ENCODE data around the gene CHD1. TPM values are rescaled to one million over a fixed set of nuclear protein-coding genes. Genes with fewer than 3 reads are reported as not detected.

CHD1 gene
- total and polyA plus RNA-seq, 2 of the 4 experiments (the other 2 are of a cell fraction), result 12.3 to 33.7 TPM

- Histone ChIP-seq H2AK5ac (ENCODE audit: low read depth, low read length) (no peak overlapping the region), H3K4me3 (ENCODE audit: insufficient read depth, low read depth, low read length) (no peak overlapping the region), H3K23ac (ENCODE audit: low read depth, low read length) (no peak overlapping the region), H3K27ac (ENCODE audit: insufficient read depth, low read length) (no peak overlapping the region), H3K9me3 (ENCODE audit: control insufficient read depth, insufficient read depth, low read length) (no peaks in the 10 kb centered on the region), H3K4ac (ENCODE audit: low read depth, low read length) (no peak overlapping the region), H2BK15ac (ENCODE audit: low read depth, low read length) (no peak overlapping the region), H2AK9ac (replicated peaks; ENCODE audit: low read depth, low read length, poor library complexity) (no peak overlapping the region), H2BK120ac (ENCODE audit: low read depth, low read length) (no peak overlapping the region), H2AFZ (replicated peaks; ENCODE audit: low read length, poor library complexity) (no peak overlapping the region), H3K79me1 (ENCODE audit: low read depth in 1 of 2, low read length in 2 of 2) (peaks cover 13 to 40% of the 10 kb centered on the region in 2 experiments; a peak in 2 of 4 replicates), H3K9ac (ENCODE audit: low read depth, low read length) (no peak overlapping the region), H4K8ac (ENCODE audit: low read depth in 2 of 2, low read length in 2 of 2) (no peak overlapping the region), H3K9me1 (ENCODE audit: insufficient read depth, low read length) (no peaks in the 10 kb centered on the region; the same call in 1 of the 2 replicates), H3K14ac (replicated peaks; ENCODE audit: low read depth, low read length) (no peak overlapping the region), H4K20me1 (ENCODE audit: insufficient read depth, low read length) (peaks cover 13% of the 10 kb centered on the region), H3K56ac (ENCODE audit: extremely low read depth, insufficient read depth, low read length) (no peak overlapping the region), H3K18ac (ENCODE audit: low read depth, low read length) (no peak overlapping the region), H2BK20ac (ENCODE audit: low read depth, low read length) (no peak overlapping the region), H4K91ac (ENCODE audit: insufficient read depth, low read depth, low read length) (no peak overlapping the region), H3K27me3 (ENCODE audit: control insufficient read depth, insufficient read depth, low read length) (no peaks in the 10 kb centered on the region), H3K4me2 (ENCODE audit: low read depth, low read length) (no peak overlapping the region), H3K4me1 (ENCODE audit: control insufficient read depth, insufficient read depth, low read length) (no peaks in the 10 kb centered on the region; the same call in 1 of the 2 replicates), H3K36me3 (ENCODE audit: control insufficient read depth, insufficient read depth, low read length) (no peaks in the 10 kb centered on the region), H2BK5ac (ENCODE audit: low read depth, low read length, poor library complexity, severe bottlenecking) (no peak overlapping the region), H4K5ac (ENCODE audit: low read depth, low read length) (no peak overlapping the region)
- CTCF ChIA-PET, result no interaction called here
- POLR2A ChIA-PET (ENCODE audit: unreplicated experiment), result no interaction called here
- no TSS peak for BruUV-seq (replicated peaks)
- intact Hi-C loops (cut with micrococcal nuclease), result no loop called here
- in situ Hi-C loops (cut with MboI; ENCODE audit: low sequenced_read_pairs), result no loop called here
- no peak for ATAC-seq (ENCODE audit: low read depth)
- no peak for TF ChIP-seq CHD1 (IDR thresholded peaks at IDR 0.05; ENCODE audit: low read depth, low read length)
- no peak for TF ChIP-seq FOS (IDR thresholded peaks at IDR 0.05; ENCODE audit: low read depth, low read length)
- no peak for TF ChIP-seq CEBPB (IDR thresholded peaks at IDR 0.05; ENCODE audit: low read depth, low read length)
- no peak for TF ChIP-seq USF2 (IDR thresholded peaks at IDR 0.05; ENCODE audit: low read depth, low read length)
- TF ChIP-seq ELK1 (IDR thresholded peaks at IDR 0.05; ENCODE audit: borderline replicate concordance, low read depth, low read length), result no peak
- TF ChIP-seq RCOR1 (IDR thresholded peaks at IDR 0.05; ENCODE audit: insufficient replicate concordance, low read length), result no peak
- TF ChIP-seq POLR2A (IDR thresholded peaks at IDR 0.05; ENCODE audit: low read depth, low read length), result no peak
- no peak for TF ChIP-seq RAD21 (IDR thresholded peaks at IDR 0.05; ENCODE audit: low read length)
- TF ChIP-seq CTCF (conservative IDR thresholded peaks at IDR 0.05; ENCODE audit: low read depth, low read length), result no peak
- no peak for TF ChIP-seq BHLHE40 (IDR thresholded peaks at IDR 0.05; ENCODE audit: low read depth, low read length)
- no peak for TF ChIP-seq SMC3 (IDR thresholded peaks at IDR 0.05; ENCODE audit: low read depth, low read length)
- DNase-seq, result no peak
- dilution Hi-C loops (cut with HindIII; ENCODE audit: low sequenced_read_pairs, unreplicated experiment), result no loop called here
- WGBS, 2 experiments (ENCODE audit: extremely low coverage in 2 of 2, insufficient read length in 1 of 2), result no CpG with 5 or more reads among the region's 5 CpGs
Measured at GRCh38 chr5:98933445-98934072, 4.8 kb upstream of the CHD1 start.

All from IMR-90 (cell line).